NOMO-1 (cell line): ENCODE results near the gene BTBD2.

ENCODE experiments used
- DNase-seq, 2 experiments: peaks; one replicate each; lab custom pipeline; 2025; ENCODE audit not compliant: unreplicated experiment in 2 of 2; lab: John Stamatoyannopoulos, UW

Gene BTBD2

DNA sequence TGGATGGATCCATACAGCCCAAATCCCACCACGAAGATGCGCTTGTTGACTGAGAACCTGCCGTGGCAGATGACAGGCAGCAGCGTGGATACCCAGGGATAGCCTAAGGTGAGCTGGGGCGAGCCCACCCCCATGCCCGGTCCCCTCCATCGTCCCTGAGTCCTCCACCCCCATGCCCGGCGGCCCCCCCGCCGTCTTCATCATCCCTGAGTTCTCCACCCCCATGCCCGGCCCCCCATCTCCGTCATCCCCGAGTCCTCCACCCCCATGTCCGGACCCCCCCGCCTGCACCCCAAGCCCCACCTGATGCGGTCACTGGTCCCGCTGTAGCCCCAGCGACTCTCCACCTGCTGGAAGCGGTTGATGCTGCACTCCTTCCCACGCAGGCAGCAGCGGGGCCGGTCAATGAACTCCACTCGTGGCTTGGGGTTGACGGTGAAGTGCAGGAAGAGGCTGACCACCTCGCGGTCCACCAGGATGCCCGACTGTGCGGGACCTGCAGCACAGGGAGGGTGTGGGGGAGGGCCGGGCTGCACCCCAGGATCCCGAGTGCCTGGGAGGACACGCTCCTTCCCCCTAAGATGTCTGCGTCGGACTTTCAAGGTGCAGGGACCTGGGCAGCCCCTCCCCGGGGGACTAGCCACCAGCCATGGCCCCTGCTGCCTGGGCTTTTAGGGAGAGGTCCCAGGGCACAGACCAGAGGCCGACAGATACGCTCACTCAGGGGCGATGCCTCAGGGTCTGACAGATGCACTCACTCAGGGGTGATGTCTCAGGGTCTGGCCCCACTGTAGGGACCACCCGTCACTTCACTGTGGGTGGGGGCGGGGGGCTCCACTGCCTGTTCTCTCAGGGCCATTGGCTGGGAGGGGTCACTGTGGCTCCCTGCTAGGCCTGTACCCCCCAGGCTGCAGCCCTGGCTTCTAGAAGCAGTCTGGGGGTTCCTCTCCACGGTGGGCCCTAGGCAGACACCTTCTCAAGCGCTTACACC lies 28.0 kb downstream of the BTBD2 start:
- DNase-seq = no peak

- DNase-seq = no peak
These were observed 29.0 kb downstream of the BTBD2 start for GRCh38 chr19:1986357-1987162.

DNA sequence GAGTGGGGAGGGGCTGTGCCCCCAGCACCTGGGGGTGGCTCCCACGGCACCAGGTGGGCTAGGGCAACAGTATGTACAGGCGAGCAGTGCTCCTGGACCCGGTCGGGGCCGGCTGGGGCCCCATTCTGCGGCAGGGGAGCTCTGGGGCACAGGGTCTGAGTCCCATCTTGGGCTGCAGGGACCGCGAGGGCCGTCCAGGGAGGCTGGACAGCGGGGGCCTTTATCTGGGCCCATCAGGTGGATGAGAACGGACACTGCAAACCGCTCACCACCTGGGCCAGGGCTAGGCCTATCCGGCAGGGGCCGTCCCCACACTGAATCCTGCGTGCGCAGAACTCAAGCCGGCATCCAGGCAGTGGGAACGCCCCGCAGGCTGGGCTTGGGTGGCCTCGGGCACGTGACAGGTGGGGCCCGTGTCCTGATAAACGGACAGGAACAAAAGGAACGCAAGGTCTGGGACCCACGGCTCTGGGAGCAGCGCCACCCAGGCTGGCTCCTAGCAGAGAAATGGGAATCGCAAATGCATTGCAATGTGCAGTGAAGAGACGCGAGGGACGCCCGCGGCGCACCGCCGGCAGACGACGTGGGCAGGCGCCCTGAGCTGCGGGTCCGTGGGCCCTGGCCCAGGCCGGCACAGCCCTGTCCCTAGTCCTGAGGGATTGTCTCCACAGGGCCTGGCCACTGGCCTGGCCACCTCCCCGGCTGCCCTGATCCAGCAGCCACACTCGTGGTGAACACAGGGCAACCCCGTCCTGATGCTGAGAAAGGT lies 29.7 kb downstream of the BTBD2 start:
- DNase-seq = no peak

DNA sequence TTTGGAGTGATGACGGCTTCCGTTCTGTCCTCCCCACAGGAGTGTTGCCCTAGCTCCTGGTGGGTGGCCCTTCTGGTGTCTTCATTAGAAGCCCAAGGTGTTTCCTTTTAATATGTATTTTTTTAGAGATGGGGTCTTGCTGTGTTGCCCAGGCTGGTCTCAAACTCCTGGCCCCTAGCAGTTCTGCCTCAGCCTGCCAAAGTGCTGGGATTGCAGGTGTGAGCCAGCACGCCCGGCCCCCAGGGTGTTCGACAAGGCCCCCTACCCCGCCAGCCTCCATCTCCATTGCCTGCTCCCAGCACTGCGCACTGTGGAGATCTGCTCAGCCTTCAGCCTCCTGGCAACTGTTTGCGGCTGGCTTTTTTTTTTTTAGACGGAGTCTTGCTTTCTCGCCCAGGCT lies 31.2 kb downstream of the BTBD2 start:
- no peak for DNase-seq

GRCh38 chr19:1981253-1981652 lies 34.3 kb downstream of the BTBD2 start:
- no peak for DNase-seq

GRCh38 chr19:1980809-1981181 lies 34.7 kb downstream of the BTBD2 start:
- DNase-seq = no peak

DNA sequence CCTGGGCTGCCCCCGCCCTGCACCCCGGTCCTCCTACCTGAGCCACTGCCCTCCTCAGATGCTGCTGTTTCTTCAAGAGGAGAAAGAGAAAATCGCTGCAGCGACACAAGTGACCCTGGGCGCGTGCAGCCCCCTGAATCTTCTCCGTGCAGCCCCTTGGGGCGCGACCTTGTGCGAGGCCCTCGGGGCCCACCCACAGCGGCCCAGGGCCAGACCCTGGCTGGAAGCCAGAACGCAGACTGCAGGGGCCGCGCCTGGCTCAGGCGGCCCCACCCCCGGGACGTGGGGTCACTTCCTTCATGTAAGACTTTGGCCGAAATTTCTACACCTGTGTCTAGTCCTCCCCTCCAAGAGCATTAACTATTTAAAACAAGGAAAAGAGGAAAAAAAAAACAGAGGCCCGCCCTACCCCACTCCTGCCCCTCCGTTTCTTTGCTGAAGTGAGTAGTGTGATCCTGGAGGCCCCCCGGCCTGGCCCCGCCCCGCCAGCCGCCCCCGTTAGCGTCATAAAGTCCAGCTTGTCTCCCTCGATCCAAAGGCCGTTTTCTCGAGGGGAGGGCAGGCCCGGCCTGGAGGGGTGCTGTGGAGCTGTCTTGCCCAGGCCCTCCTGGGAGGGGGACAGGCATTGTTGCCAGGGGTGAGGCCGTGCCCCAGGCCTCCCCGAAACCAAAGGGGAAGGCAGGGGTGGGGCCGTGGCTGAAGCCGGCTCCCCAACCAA lies 35.3 kb downstream of the BTBD2 start:
- DNase-seq = no peak

- no peak for DNase-seq
These were observed 35.9 kb downstream of the BTBD2 start for GRCh38 chr19:1979642-1980041.

DNA sequence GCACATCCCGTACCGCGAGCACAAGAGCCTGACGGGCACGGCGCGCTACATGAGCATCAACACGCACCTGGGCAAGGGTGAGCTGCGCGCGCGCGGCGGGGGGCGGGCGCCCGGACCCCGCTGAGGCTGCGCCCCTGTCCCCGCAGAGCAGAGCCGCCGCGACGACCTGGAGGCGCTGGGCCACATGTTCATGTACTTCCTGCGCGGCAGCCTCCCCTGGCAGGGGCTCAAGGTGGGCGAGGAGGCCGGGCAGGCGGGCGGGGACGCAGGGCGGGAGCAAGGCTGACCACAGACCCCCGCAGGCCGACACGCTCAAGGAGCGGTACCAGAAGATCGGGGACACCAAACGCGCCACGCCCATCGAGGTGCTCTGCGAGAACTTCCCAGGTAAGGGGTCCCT lies 36.5 kb downstream of the BTBD2 start:
- DNase-seq = no peak

DNA sequence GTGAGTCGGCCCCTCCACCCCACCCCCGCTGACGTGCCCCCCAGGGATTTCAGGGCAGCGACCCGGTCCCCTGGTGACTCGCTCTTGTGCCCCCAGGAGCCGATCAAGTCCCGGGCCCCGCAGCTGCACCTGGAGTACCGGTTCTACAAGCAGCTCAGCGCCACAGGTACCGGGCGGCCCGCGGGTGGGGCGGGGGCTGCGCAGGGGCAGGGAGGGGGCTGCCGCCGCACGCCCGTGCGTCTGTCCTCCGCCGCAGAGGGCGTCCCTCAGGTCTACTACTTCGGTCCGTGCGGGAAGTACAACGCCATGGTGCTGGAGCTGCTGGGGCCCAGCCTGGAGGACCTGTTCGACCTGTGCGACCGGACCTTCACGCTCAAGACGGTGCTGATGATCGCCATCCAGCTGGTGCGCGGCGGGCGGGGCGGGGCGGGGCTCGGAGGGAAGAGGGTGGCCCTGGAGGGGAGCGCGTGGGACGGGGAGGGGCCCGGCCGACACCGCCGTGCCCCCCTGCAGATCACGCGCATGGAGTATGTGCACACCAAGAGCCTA lies 37.1 kb downstream of the BTBD2 start:
- DNase-seq = no peak

DNA sequence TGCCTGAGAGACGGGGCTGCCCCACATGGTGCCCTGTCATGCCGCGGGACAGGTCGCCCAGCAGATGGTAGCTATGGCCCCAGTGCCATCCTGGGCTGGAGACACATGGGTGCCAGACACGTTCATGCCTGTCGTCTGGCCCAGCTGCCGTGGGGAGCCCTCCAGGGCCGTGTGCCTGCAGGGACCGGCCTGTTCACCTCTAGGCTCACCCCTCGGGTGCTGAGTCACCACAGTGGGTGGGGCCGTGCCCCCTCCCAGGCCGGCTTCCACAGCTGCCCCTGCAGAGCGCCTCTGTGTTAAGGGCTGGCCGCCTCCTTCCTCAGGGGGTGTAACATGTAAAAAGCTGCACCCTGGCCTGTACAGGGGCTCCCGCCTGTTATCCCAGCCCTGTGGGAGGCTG lies 38.4 kb downstream of the BTBD2 start:
- DNase-seq = no peak

DNA sequence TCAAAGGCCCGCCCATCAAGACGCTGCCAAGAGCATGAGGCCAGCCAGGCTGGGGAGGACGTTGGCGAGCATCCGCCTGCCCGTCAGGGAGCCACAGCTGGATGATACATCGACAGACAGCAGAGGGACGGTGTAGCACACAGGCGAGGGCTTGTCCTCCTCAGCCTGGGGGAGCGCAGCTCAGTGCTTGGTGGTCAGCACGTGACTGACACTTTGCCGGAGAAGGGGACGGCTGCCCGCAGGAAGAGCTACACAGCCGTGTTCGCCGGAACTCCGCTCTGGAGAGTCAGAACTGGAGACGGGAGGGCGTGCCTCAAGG lies 40.4 kb downstream of the BTBD2 start:
- DNase-seq = no peak

GRCh38 chr19:1974381-1975161 lies 40.9 kb downstream of the BTBD2 start:
- DNase-seq = no peak

- no peak for DNase-seq
These were observed 44.6 kb downstream of the BTBD2 start for GRCh38 chr19:1970806-1971502.

DNA sequence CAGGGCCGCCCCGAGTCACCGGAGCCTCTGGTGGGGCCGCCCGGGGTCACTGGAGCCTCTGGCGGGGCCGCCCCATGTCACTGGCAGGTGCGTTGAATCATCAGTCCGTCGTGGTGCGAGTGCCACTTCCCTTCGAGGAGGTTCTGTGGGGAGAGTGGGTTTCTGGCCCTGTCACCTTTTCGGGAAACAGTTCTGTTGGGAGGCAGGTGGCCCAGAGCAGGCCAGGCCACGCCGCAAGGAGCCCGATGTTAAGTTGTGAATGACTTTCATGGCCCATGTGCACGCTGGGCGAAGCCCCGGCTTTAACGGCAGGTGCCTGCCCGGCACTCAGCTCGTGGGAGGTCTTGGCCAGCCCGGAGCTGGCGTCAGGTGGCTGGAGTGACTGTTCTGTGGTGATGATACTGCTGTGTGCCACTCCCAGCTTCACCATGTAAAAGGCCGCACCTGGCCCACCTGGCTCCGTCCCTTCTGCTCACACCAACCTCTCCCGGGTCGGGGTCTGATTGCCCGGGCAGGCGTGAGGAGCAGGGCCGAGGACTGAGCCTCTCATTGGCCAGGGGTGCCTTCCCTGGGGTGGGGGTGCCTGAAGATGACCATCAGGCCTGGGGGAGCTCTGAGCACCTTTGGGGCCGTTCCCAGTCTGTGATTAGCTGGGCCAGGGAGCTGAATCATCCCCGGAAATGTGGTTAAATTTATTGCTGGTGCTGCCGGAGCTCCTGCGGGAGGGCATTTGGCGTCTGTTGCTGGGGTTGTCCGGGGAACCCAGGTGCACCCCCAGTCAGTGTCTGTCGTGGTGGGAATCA lies 45.3 kb downstream of the BTBD2 start:
- DNase-seq = no peak

DNA sequence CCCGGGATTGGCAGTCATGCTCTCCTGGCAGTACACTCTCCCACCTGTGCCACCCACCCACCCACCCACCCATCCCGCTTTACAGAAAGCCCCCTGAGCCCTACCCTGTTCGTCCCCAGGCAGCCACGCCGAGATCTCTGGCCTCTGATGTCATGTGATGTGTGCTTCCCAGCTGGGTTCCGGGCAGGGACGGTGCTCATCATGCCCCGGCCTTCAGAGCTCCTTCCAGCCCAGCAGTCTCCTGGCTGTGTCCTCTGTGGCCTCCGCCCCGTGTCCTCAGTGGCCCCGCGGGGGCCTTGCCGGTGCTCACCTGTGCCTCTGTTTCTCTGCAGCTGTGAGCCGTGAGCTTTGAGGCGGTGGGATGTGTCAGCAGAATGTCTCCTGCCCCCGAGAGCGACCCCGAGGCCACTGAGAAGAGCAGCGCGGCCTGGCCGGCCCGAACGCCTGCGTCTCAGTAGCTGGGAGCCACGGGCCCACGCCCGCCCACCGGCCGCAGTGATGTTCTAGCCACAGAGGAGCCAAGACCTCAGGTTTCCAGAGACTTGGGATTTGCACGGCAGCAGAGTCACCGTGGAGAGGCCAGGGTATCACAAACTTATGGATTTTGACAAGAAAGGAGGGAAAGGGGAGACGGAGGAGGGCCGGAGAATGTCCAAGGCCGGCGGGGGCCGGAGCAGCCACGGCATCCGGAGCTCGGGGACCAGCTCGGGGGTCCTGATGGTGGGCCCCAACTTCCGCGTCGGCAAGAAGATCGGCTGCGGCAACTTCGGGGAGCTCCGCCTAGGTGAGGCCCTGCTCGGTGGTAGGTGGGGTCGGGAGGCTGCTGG lies 46.1 kb downstream of the BTBD2 start:
- no peak for DNase-seq
